Activated CD4-positive, alpha-beta T cell treated with anti-CD3 and anti-CD28 coated beads, Interleukin-2, amount 50 U/mL, for 24 hours (primary cell): ENCODE measurements around the gene BNIP2.
"Not testable (repeated sequence)": the region's sequence is repeated elsewhere in the genome, so short reads cannot be mapped to it uniquely, and the experiment has no call there.

Source experiments
- DNase-seq, 2 donors: peaks; one replicate each; pipeline ENCODE4 v3.0.0-alpha.2; 2020; ENCODE audit warnings: low read depth in 1 of 2, low spot score in 1 of 2

The BNIP2 gene, protein sequence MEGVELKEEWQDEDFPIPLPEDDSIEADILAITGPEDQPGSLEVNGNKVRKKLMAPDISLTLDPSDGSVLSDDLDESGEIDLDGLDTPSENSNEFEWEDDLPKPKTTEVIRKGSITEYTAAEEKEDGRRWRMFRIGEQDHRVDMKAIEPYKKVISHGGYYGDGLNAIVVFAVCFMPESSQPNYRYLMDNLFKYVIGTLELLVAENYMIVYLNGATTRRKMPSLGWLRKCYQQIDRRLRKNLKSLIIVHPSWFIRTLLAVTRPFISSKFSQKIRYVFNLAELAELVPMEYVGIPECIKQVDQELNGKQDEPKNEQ

DNA sequence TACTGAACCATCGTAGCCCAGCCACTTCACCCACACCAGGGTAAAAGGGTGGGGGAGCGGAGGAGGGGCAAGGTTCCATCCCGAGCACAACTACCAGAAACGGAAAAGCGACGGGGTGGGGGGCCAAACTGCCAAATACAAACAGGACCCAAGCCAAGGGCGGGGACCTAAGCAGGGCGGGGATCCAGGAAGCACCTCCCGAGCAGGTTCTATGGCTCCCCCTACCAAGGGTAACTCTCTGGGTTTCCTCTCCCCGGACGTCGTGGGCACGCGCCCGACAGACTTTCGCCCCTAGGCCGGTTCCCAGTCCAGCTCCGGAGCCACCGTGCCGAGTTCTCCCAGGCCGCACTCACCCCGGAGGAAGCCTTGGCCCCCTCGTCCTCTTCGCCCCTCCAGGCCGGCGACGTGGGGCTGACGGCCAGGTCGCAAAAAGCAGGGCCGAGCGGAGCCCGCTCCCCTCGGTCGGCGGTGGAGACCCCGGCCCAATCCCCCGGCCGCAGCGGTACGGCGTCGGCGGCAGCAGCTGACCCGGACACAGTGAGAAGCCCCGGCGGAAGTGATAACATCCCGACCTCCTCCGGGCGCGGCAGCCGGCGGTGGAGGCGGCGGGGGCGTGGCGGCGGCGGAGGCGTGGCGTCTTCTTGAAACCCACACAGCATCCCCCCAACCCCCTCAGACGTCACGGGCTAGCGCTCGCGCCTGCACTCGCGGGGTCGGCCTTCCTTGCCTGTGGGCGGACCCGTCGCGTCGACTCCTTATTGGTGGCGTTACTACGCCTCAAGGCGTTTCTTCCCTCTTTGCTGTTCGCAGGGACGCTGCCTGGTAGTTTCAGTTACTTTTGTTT lies at the start of gene BNIP2:
TSS of gene BNIP2 (minus strand) at position 539 of the 844 bp plus-strand sequence. CDS start 6,863 bp downstream, outside the sequence.
- peak; percentile 92 to 96 for DNase-seq

DNA sequence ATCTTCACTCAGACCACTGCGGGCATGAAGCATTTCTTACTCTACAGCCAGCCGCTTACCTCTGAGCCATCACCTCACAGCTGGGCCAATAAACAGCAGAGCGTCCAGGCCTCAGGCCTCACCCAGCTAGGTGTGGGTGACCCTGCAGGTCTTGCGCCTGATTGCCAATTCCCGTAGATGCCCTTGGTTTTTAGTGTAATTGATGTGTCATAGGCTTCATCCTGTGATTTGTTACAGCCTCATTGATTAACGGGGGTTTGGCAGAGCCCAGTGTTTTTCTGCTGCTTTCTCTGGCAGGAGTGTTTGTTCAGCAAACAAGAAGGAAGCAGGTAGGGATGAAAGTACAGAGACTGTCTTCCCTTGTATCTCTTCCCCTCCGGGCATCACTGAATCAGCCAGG lies 49.6 kb upstream of the BNIP2 start:
- no peak for DNase-seq

DNA sequence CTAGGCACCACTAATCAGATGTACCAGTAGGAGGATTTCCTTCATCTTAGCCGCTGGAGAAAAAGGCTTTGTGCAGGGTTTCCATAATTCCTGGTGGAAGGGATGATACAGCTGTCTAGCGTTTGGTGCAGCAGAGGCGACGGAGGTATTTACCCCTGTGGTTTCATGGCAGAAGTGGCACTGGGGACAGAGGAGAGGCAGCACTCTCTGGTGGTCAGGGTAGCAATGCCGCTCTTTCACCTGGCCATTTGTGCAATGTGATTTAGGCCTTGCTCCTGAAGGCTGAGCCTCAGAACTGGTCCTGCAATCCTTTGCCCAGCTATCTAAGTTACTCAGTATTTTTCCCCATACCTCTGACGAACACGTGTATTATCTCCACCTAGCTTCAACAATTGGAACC lies 47.1 kb upstream of the BNIP2 start:
- DNase-seq, result no peak

DNA sequence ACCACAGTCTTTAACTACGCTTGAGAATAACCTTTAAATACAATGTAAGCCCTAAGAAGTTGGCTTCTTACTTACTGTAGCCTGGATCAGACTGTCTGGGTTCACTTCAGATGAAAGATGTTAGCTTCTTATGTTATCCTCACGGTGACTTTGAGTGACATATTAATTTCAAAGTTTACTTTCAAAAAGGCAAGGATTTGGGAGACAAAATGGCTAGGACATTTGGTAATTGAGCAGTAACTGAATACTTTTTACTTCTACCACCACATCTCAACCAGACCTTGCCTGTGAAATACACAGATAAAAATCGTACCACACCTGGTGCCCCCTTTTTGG lies 36.0 kb upstream of the BNIP2 start:
- DNase-seq, result no peak

DNA sequence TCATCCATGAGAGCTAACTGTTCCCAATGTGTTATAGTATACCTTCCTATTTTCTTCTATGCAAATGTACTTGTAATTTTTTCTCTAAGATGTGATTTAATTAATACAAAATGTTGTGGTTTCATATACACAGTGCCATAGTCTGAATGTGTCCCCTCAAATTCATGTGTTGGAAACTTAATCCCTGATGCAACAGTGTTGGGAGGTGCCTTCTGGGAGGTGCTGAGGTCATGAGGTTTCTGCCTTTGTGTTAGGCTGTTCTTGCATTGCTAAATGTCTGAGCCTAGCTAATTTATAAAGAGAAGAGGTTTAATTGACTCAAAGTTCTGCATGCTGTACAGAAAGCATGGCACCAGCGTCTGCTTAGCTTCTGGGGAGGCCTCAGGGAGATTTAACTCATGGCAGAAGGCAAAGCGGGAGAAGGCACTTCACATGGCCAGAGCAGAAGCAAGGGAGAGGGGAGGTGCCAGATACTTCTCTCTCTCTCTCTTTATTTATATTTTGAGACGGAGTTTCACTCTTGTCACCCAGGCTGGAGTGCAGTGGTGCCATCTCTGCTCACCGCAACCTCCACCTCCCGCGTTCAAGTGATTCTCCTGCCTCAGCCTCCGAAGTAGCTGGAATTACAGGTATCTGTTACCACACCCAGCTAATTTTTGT lies 34.7 kb upstream of the BNIP2 start:
- no peak for DNase-seq

DNA sequence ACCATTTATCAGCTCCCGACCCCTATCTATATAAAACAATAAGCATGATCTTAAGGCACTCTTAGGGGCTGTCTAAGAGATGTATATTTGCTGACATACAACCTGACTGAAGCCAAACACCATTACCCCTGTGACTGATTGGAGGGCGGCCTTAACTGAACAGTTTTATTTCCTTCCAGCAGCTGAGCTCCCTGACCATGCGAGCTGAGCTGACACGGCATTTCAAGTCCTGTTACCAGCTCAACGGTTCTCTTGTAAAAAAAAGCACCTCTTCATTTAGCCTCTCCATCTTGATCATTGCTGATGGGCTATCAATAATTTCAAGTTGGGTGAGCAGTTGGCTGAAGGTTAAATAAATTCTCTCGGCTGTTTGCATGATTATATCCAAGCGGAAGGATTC lies 33.4 kb upstream of the BNIP2 start:
- no peak for DNase-seq

DNA sequence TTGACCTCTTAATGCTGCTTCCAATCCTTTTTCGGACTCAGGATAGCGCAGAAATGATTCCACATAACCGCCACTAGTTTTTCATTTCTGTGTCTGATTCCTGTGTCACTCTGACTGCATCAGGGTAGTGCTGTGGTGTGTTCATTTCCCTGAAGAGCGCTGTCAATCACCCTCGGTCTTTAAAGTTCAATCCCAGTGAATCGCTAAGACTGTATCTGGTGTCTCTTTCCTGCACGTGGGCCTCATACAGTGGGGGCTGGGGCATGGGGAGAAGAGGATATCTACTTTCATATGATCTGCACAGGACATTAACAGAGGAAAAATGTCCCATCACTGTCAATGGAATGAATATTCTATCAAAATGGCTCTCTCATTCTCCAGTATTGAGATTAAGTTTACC lies 32.9 kb upstream of the BNIP2 start:
- DNase-seq, result no peak

DNA sequence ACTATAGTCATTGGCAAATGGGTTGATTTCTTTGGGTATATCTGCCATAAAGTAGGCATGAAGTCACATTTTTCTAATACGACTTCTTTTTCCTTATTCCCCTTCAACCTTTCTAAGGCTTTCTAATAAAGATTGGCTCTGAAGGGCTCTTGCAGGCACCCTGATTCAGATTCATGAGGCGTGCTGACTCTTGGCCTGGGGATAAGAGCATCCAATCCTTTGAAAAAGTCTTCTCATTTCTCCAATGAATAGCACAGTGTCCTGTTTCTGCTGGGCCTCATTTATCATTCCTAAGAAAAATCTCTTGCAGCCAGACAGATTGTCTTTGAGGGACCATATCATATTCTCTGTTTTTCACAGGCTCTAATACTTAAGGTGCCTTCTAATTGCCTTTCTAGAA lies 32.3 kb upstream of the BNIP2 start:
- no peak for DNase-seq

DNA sequence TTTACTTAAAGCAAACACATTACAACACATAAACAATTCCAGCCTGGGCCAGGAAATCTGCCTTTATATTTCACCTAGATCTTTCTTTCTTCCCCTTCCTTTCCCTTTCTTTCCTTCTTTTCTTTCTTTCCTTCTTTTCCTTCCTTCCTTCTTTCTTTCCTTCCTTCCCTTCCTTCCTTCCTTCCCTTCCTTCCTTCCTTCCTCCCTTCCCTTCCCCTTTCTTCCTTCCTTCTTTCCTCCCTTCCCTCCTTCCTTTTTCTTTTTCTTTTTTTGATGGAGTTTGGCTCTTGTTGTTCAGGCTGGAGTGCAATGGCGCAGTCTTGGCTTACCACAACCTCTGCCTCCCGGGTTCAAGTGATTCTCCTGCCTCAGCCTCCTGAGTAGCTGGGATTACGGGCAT lies 24.1 kb upstream of the BNIP2 start:
- no peak for DNase-seq

DNA sequence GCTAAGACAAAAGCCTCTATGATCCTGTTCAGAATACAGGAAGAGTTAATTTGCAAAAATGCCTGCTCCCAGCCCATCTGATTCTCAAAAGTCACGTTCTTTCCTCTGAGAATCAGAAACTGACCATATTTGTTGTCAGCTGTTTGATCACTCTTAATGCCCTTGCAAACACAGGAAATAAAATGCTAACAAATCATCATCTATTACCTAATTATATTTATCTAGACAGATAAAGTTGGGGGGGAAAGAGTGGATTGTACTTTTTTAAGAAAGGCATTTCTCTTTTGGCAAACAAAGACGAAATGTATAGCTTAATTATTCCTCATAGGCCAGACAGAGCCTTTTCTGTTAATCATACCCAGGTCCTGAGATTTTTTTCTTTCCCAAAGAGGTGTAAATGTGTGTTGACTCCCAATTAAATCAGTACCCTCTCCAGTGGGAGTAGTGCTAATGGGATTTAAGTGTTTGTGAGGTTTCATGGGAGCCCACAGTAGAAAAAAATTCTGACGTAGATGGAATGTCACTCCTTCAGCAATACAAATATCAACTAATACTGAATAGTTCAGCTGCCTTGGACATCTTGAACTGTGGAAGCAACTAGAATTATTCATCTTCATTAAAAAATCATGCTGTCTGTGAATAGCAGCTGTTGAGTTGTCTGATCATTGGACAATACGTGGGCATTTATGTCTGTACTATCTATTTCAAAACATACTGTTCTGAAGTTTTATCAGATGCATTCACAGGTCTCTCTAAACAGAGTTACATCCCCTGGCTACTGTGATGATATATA lies 22.5 kb upstream of the BNIP2 start:
- DNase-seq, result no peak

DNA sequence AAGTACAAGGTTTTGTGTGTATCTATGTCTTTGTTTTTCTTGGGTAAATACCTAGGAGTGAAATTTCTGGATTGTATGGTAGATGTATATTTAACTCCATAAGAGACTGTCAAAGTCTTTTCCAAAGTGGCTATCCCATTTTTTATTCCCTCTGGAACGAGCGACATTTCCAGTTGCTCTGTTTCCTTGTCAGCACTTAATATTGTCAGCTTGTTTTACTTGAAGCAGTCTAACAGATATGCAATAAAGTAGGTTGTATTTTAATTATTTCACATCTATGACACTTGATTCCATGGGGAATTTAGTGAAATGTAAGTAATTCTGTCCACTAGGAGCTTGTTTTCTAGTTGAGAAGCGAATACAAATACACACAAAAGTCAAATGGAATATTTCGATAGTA lies 18.5 kb upstream of the BNIP2 start:
- no peak for DNase-seq

DNA sequence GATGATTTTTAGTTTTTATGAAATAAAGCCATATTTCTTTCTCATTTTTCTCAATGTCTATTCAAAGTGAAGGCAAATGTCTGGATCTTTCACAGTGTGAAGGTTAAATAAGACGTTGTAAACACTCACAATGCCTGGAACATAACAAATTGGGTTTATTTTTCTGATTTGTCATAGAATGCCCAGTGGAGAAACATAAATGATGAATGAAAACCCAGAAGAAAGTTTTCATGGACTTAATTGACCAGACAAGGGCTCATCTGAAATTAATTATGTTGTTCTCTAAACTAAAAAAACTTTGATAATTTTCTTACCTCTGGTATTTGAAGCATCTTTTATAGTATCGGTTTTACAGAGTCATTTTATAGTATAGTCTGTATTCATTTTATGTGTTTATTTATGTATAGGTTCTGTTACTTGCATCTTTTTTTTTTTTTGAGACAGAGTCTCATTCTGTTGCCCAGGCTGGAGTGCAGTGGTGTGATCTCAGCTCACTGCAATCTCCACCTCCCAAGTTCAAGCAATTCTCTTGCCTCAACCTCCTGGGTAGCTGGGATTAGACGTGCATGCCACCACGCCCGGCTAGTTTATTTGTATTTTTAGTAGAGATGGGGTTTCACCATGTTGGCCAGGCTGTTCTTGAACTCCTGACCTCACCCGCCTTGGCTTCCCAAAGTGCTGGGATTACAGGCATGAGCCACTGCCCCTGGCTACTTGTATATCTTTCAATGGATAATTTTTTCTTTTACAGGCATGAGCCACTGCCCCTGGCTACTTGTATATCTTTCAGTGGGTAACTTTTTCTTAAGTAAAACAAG lies 15.1 kb upstream of the BNIP2 start:
- DNase-seq, result no peak

DNA sequence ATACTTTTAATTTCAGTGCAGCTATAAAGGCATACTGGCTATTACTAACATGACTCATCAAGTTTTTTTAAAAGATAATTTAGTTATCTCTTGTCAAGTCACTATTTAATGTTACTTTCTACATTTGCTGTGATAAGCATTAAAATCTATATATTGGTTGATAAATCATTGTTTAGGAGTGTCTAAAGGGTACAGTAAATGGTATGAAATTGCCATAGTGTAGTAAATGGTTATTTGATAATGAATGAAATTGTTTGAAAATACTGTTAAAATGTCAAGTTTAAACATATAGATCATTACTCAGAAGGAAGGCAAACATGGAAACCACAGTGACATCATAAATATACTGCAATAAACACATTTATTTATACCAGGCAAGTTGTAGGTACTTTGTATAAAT lies 13.2 kb upstream of the BNIP2 start:
- no peak for DNase-seq

DNA sequence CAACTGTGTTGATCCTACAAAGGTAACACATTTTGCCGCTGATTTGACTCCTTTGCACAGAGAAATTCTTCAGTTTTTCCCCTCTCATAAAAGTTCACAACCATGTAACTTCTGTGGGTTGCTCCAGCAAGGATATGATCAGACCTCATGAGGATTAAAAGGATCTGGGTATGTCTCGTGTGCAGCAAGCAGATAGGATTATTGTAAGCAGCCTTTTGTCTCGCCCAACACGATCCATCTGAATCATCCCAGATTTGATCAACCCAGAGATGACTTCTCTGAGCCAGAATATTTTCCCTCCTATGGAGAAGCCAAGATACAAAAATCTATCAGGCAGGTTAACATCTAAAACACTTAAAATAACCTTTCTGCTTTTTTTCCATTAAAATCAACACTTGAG lies 12.8 kb upstream of the BNIP2 start:
- no peak for DNase-seq

DNA sequence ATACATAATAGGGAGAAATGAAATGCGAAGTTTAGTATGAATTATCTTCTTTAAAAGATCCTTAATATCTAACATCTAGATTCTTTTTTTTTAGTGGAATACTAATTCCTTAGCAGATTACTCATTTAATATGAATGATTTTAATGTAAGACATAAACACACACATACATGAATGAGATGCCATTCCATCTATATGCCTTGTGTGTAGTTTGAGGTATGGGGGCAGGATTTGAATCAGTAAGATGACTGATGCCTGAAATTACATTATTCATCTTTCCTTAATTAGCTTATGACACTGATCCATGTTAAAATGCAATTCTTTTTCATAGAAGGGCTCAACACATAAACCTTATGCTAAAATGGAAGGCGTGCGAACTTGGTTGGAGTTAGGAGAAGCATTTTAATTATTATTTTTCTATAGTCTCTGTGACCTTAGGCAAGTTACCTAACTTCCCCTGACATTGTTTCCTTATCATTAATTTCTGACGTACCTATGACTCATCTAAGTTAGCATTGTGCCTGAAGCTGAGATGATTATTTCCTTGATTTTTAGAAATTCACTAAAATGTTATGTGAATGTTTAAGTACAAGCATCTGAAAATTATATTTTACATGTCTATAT lies 10.8 kb upstream of the BNIP2 start:
- DNase-seq, result no peak

DNA sequence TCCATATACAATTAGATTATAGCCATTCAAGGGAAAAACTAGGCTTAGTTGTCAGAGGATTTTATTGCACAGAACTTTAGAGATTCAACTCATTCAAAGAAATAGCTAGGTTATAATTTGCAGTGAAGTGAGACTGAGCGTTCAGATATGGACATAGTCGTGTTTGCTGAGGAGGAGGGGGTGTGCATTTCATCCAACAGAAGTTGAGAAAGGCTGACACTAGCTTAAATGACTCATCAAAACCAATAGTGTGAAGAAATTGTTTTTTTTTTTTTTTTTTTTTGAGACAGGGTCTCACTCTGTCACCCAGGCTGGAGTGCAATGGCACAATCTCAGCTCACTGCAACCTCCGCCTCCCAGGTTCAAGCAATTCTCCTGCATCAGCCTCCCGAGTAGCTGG lies 8.9 kb upstream of the BNIP2 start:
- DNase-seq, result not testable (repeated sequence)

DNA sequence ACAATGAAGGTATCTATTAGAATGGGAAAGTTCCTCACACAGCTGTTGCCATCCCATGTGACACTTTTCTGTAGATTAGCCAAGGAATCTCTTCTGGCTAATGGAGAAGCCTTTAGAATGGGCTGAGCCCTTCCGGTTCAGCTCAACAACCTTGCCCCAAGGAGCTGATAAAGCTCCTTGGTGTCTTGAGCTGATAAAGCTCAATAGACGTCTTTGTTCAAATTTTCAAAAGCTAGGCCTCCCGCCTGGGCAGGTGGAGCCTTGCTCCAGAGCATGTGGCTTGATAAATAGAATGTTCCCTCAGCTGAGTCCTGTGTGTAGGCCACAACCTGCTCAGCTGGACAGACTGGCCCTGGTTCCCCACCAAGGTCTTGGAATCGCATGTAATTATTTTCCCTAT lies 7.2 kb upstream of the BNIP2 start:
- no peak for DNase-seq

DNA sequence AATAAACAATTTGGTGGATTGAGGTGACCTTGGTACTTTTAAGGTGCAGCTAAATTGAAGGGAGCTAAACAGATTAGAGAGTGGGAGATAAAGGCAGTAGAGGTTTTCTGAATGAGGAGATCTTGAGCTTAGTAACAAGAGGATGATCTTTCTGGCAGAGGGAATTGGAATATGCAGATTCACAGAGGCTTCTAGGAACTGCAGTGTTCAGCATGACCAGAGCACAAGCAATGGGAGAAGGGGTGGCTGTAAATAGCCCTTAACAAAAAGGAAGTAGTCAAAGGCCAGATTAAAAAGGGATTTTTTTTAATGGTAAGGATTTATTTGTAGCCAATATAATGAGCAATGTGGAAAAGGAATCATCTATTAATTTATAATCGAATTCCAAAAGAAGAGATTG lies 5.7 kb upstream of the BNIP2 start:
- no peak for DNase-seq

DNA sequence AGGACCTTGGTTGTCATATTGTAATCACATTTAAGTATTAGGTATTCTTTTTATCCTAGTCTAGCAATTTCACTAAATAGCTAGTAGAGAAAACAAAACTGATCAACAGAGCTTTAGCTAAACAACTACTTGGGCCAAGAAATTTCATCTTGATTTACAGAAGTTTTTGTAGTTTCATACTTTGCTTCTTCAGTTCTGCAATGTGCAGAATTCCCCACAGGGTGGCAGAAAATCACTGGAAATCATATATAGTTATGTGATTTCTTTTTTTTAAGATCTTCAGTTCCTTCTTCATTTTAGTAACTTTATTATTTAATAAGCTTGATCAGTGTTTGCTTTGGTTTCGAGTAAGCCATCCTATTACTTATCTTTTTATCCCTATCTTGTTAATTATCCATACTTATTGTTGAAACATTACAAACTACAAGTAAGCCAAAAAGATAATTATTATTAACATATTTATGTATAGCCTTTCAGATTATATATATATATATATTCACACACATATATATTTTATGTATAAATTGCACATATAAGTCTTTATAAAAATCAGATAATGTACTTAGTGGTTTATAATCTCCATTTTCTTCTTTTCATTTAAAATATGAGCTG lies 2.2 kb upstream of the BNIP2 start:
- DNase-seq, result peak in 1 of 2 donors; percentile 26
